ENCODE data around the gene APPBP2. TPM values are rescaled to one million over a fixed set of nuclear protein-coding genes. Genes with fewer than 3 reads are reported as not detected.

APPBP2 gene
- polyA plus RNA-seq, 1 of the 3 experiments (the other 2 are of a cell fraction): 7.6 TPM

GRCh38 chr17:60510723-60511122, 15.3 kb downstream of the APPBP2 start:
- Histone ChIP-seq H3F3A (replicated peaks; ENCODE audit: insufficient read depth) (peaks cover 17% of the 10 kb centered on the region), H3K27me3 (ENCODE audit: insufficient read depth) (no peaks in the 10 kb centered on the region), H3K4me3 (ENCODE audit: low read depth in 2 of 2, low read length in 1 of 2) (no peak overlapping the region), H2AFZ (ENCODE audit: low read depth) (no peak overlapping the region), H3K9me2 (no peaks in the 10 kb centered on the region), H3K4me1 (ENCODE audit: control insufficient read depth in 1 of 2, insufficient read depth in 2 of 2, low read depth in 1 of 2, low read length in 1 of 2) (peaks cover 0 to 9% of the 10 kb centered on the region in 2 experiments; a peak in 1 of 4 replicates), H3K27ac (ENCODE audit: low read depth in 2 of 2, low read length in 1 of 2) (no peak overlapping the region), H4K20me1 (ENCODE audit: insufficient read depth) (peaks cover 72% of the 10 kb centered on the region), H3K4me2 (no peak overlapping the region), H3K36me3 (replicated peaks in 1 of 2; ENCODE audit: control insufficient read depth in 1 of 2, insufficient read depth in 2 of 2, low read length in 1 of 2) (peaks cover 0 to 33% of the 10 kb centered on the region in 2 experiments), H3K9me3 (no peaks in the 10 kb centered on the region), H3K79me2 (ENCODE audit: insufficient read depth) (peaks cover 98% of the 10 kb centered on the region), H3K9ac (no peak overlapping the region)
- TF ChIP-seq RXRA (IDR thresholded peaks at IDR 0.05; ENCODE audit: borderline replicate concordance, low read depth) (no peak), ELF1 (IDR thresholded peaks at IDR 0.05) (no peak), USF2 (IDR thresholded peaks at IDR 0.05; ENCODE audit: borderline replicate concordance, low read depth, low read length) (no peak), FOXJ3 (CRISPR knock-in tag; IDR thresholded peaks at IDR 0.05) (no peak), NRF1 (IDR thresholded peaks at IDR 0.05; ENCODE audit: low read depth, low read length) (no peak), REST (IDR thresholded peaks at IDR 0.05; ENCODE audit: low read depth, low read length) (no peak), FOXM1 (IDR thresholded peaks at IDR 0.05; ENCODE audit: low read depth) (no peak), JUND (IDR thresholded peaks at IDR 0.05) (no peak), RFX5 (IDR thresholded peaks at IDR 0.05; ENCODE audit: low read length) (no peak), CHD2 (IDR thresholded peaks at IDR 0.05; ENCODE audit: low read length, partially characterized antibody) (no peak), FOSL2 (IDR thresholded peaks at IDR 0.05; ENCODE audit: borderline replicate concordance, low read depth) (no peak), TEAD4 (IDR thresholded peaks at IDR 0.05; ENCODE audit: borderline replicate concordance, insufficient read depth) (no peak), TAF1 (IDR thresholded peaks at IDR 0.05; ENCODE audit: borderline replicate concordance, low read depth, low read length) (no peak), POLR2AphosphoS5 (IDR thresholded peaks at IDR 0.05; ENCODE audit: low read depth, low read length) (no peak), USF1 (IDR thresholded peaks at IDR 0.05; ENCODE audit: borderline replicate concordance, low read depth) (no peak)
- DNase-seq: no peak
- POLR2A ChIA-PET: no interaction called here
- CTCF ChIA-PET: interaction anchor here (1.0 kb wide), 1 partner anchor 75 kb away, joined by 3 read pairs; no protein-coding TSS in a partner anchor
